GM21367 (cell line): ENCODE data around the gene OXNAD1.
"Not testable (repeated sequence)": the region's sequence is repeated elsewhere in the genome, so short reads cannot be mapped to it uniquely, and the experiment has no call there.

Experiments used
- ATAC-seq: cut with Tn5 transposase; IDR thresholded peaks from one replicate; pipeline ENCODE4 v1.9.1; 2021; ENCODE audit not compliant: unreplicated experiment

The OXNAD1 gene

DNA sequence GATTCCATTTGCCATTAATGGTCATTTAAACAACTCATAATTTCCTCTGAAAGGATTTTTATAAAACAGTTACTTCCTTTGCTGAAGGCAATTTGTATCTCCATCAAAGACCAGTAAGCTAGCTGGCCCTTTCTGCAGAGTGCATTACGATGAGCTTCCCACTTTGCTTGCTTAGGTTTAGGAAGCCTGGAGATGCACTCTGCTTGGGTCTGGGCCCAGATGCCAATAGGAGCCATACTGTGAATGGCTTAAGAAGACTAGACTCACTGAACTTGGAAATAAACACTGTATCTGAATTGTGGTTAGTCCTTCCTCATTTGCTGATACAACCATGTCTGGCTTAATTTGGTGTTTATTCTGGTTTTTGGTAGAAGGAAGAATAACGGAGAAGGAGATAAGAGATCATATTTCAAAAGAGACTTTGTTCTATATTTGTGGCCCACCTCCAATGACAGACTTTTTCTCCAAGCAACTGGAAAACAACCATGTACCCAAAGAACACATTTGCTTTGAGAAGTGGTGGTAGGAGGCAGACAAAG, 38.1 kb downstream of the OXNAD1 start:
- no peak for ATAC-seq

DNA sequence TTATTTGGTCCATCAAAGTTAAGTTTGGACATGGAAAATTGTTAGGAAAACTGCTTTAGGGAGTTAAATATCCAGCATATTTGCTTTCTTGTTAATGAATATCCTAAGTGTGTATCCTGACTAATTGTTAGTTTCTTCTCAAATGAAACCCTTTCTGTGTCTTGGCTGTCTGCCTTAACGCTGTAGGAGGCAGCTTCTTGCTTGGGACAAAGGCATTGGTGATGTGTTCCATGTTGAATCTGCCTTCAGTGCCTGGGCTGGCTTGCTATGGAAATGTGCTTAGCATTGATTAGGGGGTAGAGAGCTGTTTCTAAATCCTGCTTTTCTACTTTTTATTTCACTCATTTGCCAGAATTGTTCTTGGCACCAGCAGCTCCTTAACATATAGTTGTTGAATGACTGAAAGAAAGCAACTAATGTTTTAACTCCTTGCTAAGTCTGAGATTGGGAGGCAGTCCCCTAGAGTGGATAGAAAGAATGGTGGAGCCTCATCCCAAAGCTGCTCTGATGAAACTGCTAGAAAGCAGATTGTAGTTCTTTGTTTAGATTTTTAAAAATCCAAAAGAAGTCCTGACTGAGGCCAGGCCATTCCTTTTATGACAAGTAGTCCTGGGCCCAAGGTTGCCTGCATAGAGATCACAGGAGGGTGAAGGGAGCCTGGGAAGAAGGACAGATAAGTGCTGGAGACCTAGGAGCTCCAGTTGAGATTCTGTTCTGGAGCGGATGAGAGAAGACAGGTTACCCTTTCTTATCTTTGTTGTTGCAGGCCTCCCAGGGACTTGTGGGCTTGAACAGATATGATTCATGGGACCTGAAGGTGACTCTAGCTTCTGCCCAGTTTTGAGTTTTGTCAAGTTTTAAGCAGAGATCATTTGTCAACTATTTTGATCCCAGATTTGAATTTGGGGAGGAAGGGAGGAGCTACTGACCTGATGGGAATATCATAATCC, 39.3 kb downstream of the OXNAD1 start:
- ATAC-seq, result no peak

DNA sequence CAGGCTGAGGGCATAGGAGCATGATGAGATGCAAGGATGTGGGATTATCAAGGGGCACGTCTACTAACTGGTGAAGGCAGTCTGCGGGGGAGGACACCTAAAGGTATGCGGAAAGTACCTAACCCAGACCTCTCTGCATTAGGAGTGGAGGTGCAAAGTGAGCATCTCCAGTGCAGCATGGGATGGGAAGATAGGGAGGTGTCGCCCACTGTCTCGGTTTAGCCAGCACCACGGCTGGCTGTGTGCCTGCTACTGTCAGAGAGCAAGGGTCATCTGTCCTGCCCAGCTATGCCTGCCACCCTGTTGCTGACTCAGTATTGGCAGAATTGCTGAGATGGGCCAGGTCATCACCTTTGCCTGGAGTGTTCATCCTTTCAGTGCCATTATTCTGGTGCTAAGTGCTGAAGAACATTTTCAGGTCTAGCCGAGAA, 40.1 kb downstream of the OXNAD1 start:
- ATAC-seq, result no peak

DNA sequence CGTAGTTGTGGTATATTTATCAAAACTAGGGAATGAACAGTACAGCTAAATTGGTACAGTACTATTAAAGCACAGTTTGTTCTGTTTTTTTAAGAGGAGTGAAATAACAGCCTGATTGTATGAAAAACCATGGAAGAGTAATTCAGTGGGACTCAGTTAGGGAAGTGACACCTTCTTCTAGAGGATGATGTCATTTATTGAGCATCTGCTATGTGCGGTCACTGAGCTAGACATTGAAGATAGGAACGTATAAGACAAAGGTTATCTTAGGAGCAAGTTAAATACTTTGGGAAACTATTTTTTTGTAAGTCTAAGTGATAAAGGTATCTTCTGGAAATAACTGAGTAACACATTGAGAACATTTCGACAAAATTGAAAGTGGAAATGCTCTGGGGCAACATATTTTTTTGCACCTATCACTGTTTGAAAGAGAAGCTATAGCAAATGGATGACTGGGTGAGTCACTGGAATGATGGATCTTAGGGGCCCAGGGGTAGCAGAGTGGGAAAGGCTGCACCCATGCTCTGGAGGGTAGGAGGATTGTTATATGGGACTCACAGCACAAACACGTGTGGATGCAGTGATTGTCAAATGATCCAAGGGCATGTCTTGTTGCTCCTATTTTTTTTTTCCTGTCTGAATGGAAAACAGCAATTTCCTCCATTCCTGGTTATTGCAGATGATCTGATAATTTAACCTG, 43.0 kb downstream of the OXNAD1 start:
- no peak for ATAC-seq

DNA sequence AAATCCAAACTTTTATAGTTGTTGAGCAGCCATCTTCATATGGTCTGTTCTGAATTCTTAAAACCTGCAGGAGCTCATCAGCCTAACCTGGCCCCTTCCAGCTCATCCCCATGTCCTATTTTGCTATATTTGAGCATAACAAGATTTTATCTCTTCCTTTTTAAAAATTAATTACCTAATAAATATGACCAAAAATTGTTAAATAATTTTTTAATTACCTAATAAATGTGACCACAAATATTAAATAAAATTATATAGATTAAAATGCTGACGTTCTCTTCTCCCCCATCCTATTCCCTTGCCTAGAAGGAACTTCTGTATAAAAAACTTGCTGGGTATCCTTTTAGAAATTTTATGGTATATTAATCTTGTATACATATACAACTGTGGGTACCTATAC, 43.7 kb downstream of the OXNAD1 start:
- ATAC-seq, result no peak

DNA sequence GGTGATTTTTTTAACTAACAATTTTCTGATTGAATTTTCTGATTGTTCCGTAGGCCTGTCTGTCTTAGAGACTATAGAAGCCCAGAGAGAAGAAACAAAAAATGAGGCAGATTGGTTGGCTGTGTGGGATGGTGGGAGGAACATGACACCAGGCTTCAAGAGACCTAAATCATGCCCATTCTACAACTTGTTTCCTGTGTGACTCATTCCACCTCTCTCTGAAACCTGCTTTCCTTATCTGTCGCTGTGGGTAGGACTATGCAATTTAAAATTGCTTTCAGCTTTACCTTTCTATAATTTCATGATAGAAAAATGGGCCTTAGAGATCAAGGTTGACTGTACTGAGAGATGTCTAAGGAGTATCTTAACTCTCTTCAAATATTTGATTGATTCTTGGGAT, 44.5 kb downstream of the OXNAD1 start:
- ATAC-seq, result peak; percentile 88

DNA sequence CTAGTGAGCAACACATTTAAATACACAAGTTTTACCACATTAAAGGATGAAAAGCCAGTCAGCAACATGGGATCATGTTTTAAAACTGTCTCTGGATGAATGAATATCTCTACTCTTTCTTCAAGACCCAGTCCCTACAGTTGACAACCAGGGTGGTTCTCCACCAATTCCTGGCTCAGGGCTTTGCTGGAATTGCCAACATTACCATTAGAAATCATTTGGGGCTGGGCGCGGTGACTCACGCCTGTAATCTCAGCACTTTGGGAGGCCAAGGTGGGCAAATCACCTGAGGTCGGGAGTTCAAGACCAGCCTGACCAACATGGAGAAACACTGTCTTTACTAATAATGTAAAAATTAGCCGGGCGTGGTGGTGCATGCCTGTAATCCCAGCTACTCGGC, 45.5 kb downstream of the OXNAD1 start:
- ATAC-seq, result not testable (repeated sequence)

DNA sequence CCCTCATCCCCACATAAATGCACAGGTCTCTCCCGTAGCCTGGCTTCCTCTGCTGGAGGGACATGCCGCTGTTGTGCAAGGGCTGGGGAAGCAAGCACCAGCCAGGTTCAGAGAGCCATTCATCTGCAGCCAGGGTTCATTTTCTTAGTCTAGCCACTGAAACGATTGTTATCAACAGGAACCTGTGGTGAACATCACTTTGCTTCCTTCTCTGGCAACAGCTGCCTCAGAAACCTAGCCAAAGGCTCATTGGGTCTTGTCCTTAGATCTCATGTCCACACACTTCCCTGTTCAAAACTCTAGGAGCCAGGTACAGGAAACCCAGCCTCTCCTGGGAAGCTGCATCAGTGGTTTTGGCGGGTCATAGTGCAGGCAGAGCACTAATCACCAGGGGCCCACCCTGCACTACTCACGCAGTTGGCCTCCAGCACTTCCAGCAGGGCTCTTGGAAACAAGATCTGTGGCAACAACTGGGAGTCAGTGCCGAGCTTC, 47.0 kb downstream of the OXNAD1 start:
- peak; percentile 56 for ATAC-seq

DNA sequence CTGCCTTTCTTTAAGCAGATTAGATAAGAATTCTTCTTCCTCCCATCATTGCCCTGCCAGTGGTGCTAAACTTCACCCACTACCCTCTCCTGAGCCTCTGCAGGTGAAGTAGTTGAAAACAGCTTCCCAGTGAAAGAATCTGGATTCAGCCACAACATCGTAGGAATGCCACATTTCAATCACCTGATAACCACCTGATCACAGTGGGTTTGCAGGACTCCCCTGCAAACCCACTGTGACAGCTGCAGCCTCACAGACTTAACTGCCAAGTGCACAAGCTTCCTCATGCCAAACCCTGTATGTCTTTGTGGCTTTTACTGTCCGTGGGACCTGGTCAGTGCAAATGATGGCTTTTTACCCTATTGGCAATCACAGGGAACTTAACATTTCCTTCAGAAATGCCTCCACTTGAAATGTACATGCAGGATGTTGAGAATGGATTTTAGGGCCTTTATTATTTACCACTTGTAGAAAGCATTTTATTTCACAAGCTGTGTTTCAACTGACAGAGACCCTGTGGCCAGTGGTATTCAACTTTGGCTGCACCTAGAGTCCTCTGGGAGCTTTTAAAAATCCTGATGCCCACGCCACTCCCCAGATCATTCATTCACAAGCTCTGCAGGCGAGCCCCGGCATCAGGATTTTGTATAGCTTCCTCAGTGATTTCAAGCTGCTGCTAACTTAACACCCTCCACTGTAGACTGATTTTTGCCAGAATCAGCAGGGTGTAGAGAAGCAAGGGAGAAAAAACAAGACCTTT, 49.1 kb downstream of the OXNAD1 start:
- no peak for ATAC-seq

DNA sequence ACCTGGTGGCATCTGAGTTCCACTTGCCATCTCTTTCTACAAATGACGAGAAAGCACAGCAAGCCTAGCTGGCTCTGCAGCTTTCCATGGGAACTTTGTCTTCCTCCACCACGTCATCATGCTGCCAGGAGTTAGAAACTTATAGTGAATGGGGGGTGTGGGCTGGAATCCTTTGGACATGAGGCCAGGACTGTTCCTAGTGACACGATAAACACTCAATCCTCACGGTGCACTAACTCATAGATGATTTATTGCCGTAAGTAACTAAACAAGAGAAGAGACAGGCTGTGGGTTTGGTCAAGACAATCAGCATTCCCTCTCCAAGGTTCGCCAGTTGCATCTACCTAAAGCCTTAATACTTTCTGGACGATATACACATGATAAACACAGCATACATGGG, 50.6 kb downstream of the OXNAD1 start:
- ATAC-seq, result no peak

DNA sequence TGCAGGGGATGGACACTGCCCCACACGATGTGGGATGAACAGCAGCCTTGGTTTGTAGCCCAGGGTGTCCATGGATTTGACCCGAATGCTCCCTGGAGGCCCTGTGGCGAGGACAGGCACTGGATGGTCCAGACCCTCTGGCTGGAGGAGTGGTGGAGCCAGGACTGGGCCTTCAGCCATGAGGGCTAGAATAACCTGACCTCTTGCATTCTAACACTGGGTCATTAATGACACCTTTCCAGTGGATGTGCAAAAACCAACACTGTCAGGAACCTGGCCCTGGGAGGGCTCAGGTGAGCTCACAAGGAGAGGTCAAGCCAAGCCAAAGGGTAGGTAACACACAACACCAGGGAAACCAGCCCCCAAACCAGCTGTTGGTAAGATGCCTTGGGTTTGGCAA, 51.4 kb downstream of the OXNAD1 start:
- ATAC-seq, result no peak

DNA sequence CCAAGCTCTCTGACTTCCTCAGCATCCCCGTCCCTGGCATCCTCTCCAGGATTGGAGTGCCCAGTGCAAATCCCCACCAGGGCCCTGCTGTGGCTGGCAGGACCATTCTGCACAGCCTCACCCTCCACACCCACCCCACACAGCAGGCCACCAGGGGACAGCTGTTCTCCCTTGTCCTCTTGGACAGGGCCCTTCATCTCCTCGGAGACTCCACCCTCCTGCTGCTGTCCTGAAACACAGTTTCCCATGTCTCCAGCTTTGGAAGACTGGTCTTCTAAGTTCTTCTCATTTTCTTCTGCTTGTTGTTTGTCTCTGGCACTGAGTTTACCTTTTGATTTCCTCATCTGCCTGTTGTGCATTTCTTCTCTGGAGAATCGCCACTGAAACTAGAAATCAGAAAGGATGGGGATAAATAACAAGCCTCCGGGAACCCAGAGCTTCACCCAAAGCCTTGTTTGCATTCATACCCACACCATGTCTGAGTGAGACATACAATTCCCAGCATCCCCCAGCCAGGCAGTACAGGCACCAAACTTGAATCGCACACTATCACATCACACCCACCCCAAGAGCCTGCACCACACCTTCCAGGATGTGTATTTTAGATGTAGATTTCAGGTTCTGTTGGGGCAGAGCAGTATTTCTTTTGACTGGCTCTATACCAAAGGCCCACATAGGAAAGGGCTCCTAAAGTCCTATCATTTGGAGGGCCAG, 52.0 kb downstream of the OXNAD1 start:
- ATAC-seq, result no peak

DNA sequence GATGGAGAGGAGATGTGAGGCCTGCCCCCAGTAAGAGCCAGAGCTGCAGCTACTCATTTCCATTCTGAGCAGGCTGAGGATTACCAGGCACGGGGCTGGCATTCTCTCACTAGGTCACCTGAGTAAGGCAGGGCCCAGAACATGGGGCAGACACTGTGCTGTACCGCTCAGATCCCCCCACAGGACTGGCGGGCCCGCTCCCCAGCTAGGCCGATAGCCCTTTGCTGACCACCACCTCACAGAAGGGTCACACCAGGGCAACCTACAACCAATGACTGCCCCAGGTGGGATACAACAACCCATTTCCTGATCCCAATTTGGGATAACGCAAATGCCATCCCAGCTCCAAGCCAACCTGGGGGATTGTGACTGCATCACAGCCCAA, 52.5 kb downstream of the OXNAD1 start:
- ATAC-seq, result no peak

DNA sequence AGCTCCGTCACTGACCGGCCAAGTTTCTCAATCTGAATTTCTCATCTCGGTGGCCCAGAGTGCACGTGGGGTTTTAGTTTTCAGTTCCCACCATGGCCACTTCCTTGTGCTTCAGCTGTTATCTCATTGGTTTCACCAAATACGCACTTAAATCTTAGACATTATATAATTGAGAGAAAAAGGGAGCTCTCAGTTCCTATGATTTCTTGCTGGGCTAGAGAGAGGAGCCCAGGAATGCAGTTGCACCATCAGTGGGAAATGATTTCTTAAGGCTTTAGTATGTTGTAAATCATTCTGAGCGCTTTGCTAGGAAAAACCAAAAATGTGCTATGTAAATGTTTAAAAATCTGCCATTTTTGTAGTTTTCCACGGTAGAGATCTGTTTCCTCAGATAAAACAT, 53.2 kb downstream of the OXNAD1 start:
- ATAC-seq, result no peak

DNA sequence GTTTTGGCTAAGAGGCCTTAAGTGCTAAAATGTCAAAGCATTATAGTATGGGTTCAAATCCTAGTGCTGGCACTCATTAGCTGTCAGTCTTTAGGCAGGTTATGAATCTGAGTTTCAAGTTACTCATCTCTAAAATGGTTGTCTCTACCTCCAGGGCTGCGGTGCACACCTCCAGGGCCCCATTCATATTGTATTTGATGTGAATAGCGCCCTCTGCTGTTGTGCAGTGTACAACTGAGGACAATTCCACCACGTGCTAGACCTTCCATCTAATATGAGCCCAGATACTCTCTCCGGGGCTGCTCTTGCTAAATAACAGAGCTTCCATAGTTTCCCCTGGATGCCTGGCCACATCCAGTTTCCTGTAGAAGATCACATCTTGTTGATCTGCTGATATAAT, 54.3 kb downstream of the OXNAD1 start:
- no peak for ATAC-seq

DNA sequence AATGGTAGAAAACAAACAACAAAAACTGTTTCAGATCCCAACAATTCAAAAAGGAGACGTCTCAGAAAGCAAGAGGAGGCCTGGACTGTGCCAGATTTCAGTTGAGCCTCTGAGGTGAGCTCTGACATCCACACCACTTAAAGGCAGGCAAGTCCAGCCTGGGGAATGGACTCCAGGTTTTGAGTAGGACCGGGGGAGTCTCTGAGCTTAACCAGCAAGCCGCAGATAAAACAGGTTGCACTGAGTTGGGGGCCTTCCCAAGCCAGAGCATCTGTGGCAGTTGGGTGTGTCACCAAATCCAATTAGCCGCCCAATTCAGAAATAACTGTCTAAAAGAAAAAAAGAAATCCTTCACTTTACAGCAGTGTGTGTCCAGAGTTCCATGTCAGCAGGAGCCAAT, 54.7 kb downstream of the OXNAD1 start:
- ATAC-seq, result no peak

DNA sequence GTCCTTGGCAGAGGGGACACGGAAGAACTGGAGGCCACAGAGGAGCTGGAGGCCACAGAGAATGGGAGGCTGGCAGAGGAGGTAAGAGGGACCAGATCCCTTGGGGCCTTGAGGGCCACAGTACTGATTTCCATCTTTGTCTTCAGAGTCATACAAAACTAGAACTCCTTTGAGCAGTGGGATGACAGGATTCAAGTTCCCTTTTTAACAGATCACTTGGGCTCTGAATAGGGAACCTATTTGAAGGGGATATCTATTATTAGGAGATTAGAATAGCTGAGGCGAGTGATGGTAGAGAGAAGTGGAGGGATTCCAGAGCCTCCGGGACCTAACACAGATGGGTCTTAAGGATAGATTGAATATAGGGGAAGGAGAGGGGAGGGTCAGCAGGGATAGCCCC, 55.7 kb downstream of the OXNAD1 start:
- ATAC-seq, result no peak

DNA sequence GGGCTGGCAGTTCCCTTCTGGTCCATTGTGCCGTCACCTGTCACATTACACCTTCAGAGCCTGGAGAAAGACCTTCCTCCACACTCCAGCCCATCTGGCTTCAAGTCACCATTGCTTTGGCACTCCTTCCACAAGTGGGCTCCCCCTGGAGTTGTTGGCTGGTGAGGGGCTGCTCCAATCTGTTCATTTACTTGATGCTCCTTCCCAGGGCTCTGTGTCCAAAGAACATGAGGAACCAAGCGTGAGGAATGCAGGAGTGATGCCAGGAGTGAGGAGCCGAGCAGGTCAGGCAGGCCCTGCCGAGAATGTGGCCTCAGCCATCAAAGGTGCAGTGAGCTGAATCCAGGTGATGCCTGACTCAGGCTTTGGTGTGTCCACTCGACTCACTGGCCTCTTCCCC, 57.2 kb downstream of the OXNAD1 start:
- no peak for ATAC-seq

DNA sequence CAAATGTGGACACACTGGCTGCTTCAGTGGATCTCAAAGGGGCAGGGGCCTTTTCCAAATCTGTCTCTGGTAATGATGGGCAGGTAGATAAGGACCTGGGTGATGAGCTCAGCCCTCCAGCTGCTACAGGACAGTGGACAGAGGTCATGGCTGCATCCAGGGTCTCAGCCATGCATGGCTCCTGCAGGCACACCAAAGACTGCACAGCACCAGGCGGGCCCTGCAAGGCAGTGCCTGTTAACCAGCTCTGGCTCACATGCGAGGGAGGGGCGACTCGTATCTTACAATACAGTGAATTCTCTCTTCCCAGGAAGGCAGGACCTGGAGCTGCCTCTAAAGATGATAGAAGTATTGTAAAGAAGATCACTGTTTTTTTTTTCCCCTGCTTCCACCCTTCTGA, 58.7 kb downstream of the OXNAD1 start:
- ATAC-seq, result no peak

DNA sequence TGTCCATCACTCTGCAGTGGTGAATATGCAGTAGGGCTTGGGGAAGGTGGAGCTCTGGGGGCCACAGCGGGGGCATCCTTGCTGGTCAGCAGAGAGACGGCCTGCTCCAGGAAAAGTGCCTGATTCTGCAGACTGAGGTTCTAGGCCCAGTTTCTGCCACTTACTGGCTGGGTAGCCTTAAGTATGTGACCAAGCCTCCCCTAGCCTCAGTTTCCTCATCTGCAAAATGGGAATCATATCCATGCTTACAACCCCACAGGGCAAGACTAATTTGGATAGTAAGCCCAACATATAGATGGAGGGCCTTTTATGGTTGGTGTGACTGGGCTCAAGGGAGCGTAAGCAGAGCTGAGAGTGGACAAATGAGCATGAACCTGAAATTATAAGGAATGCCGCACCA, 60.8 kb downstream of the OXNAD1 start:
- ATAC-seq, result no peak
